ENCODE measurements around the gene YEATS4. TPM values are rescaled to one million over a fixed set of nuclear protein-coding genes. Genes with fewer than 3 reads are reported as not detected.
"Not testable (repeated sequence)": the region's sequence is repeated elsewhere in the genome, so short reads cannot be mapped to it uniquely, and the experiment has no call there.

Gene YEATS4
- 15.4 and 32.1 TPM in 2 replicates for total RNA-seq

DNA sequence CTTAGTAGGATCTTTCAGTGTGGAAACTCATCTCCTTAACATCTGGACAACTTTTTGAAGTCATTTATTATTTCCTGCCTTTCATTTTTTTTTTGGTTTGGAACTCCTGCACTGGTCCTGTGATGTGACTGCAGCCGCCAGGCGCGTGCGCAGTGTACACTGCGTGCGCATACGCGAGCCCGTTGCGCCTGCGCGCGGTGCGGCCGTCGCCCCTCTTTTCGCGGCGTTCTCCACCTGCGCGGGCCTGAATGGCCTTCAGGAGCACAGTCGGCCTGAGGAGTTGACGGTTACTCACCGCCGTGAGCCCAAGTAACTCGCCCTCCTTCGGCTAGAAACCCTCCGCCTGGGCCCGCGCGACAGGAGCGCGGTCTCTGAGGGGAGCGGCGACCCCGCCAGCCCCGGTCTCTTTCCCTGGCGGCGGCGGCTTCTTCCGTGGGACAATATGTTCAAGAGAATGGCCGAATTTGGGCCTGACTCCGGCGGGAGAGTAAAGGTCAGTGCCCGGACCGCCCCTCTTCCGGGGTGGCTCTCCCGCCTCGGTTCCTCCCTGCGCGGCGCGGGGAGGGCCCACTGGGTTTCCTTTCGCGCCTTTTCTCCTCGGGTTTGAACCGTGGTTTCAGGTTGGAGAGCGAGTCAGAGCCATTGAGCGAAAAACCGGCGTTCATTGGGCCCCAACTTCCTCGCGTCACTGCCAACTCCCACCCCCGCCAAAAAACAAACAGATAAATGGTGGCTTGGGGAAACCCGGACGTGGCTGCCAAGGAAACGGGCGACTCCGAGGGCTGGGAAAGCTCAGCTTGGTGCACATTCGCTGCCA lies at the start of gene YEATS4:
TSS of gene YEATS4 (plus strand) at position 213 of the 817 bp plus-strand sequence. CDS start at position 443, 230 bp downstream.
- Histone ChIP-seq H3K36me3 (ENCODE audit: control insufficient read depth, insufficient read depth, low read length) (no peaks in the 10 kb centered on the region), H3K4me3 (ENCODE audit: low read depth, low read length) (peak within 1 kb of the TSS; percentile 93), H3K27me3 (ENCODE audit: control insufficient read depth, insufficient read depth, low read length) (no peaks in the 10 kb centered on the region)
- no peak for FAIRE-seq
- peak; percentile 82 for DNase-seq (ENCODE audit: low read depth)
- TF ChIP-seq, protein P1, sequence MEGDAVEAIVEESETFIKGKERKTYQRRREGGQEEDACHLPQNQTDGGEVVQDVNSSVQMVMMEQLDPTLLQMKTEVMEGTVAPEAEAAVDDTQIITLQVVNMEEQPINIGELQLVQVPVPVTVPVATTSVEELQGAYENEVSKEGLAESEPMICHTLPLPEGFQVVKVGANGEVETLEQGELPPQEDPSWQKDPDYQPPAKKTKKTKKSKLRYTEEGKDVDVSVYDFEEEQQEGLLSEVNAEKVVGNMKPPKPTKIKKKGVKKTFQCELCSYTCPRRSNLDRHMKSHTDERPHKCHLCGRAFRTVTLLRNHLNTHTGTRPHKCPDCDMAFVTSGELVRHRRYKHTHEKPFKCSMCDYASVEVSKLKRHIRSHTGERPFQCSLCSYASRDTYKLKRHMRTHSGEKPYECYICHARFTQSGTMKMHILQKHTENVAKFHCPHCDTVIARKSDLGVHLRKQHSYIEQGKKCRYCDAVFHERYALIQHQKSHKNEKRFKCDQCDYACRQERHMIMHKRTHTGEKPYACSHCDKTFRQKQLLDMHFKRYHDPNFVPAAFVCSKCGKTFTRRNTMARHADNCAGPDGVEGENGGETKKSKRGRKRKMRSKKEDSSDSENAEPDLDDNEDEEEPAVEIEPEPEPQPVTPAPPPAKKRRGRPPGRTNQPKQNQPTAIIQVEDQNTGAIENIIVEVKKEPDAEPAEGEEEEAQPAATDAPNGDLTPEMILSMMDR (IDR thresholded peaks at IDR 0.05; ENCODE audit: insufficient read depth, low read length, severe bottlenecking) = no peak

DNA sequence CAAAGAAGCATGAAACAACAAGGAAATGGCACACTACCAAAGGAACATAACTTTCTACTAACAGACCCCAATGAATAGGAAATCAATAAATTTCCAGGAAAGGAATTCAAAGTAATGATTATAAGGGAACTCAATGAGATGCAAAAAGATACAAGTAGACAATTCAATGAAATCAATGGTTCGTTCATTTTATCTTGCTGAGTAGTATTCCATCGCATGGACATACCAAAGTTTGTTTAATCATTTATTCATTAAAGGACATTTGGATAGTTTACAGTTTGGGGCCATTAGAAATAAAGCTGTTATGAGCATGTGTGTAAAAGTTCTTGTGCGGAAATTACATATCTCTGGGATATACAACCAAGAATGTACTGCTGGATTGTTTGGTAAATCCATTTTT lies 46.3 kb upstream of the YEATS4 start:
- Histone ChIP-seq H3K27me3 (ENCODE audit: control insufficient read depth, insufficient read depth, low read length) (no peaks in the 10 kb centered on the region), H3K4me3 (ENCODE audit: low read depth, low read length) (no peak overlapping the region), H3K36me3 (ENCODE audit: control insufficient read depth, insufficient read depth, low read length) (no peaks in the 10 kb centered on the region)
- TF ChIP-seq, protein P1 (IDR thresholded peaks at IDR 0.05; ENCODE audit: insufficient read depth, low read length, severe bottlenecking) = no peak
- DNase-seq (ENCODE audit: low read depth) (no peak), FAIRE-seq (no peak)

DNA sequence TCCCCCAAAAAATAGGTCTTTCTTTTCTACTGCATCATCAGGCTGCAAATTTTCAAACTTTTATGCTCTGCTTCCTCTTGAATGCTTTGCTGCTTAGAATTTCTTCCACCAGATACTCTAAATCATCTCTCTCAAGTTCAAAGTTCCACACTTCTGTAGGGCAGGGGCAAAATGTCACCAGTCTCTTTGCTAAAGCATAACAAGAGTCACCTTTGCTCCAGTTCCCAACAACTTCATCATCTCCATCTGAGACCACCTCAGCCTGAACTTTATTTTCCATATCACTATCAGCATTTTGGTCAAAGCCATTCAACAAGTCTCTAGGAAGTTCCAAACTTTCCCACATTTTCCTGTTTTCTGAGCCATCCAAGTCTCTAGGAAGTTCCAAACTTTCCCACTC lies 42.8 kb upstream of the YEATS4 start:
- not testable (repeated sequence) for H3K36me3 ChIP-seq (ENCODE audit: control insufficient read depth, insufficient read depth, low read length); DNase-seq (ENCODE audit: low read depth); H3K27me3 ChIP-seq (ENCODE audit: control insufficient read depth, insufficient read depth, low read length); H3K4me3 ChIP-seq (ENCODE audit: low read depth, low read length); FAIRE-seq

DNA sequence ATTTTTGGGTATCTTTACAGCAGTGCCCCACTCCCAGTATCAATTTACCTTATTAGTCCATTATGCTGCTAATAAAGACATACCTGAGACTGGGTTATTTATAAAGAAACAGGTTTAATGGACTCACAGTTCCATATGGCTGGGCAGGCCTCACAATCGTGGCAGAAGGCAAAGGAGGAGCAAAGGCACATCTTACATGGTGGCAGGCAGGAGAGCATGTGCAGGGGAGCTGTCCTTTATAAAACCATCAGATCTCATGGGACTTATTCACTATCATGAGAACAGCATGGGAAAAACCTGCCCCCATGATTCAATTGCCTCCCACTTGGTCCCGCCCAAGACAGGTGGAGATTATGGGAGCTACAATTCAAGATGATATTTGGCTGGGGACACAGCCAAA lies 42.3 kb upstream of the YEATS4 start:
- not testable (repeated sequence) for H3K36me3 ChIP-seq (ENCODE audit: control insufficient read depth, insufficient read depth, low read length); H3K27me3 ChIP-seq (ENCODE audit: control insufficient read depth, insufficient read depth, low read length); FAIRE-seq; H3K4me3 ChIP-seq (ENCODE audit: low read depth, low read length); DNase-seq (ENCODE audit: low read depth)

DNA sequence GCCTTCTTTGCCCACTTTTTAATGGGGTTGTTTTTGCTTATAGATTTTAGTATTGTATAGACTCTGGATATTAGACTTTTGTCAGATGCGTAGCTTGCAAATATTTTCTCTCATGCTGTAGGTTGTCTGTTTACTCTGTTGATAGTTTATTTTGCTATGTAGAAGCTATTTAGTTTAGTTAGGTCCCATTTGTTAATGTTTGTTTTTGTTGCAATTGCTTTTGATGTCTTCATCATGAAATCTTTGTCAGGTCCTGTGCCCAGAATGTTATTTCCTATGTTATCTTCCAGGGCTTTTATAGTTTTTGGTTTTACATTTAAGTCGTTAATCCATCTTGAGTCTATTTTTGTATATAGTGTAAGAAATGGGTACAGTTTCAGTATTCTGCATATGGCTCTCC lies 41.3 kb upstream of the YEATS4 start:
- H3K36me3 ChIP-seq (ENCODE audit: control insufficient read depth, insufficient read depth, low read length) = no peaks in the 10 kb centered on the region
- H3K4me3 ChIP-seq (ENCODE audit: low read depth, low read length) = no peak overlapping the region
- FAIRE-seq (no peak), DNase-seq (ENCODE audit: low read depth) (no peak)
- no peaks in the 10 kb centered on the region for H3K27me3 ChIP-seq (ENCODE audit: control insufficient read depth, insufficient read depth, low read length)
- TF ChIP-seq, protein P1 (IDR thresholded peaks at IDR 0.05; ENCODE audit: insufficient read depth, low read length, severe bottlenecking) = no peak

DNA sequence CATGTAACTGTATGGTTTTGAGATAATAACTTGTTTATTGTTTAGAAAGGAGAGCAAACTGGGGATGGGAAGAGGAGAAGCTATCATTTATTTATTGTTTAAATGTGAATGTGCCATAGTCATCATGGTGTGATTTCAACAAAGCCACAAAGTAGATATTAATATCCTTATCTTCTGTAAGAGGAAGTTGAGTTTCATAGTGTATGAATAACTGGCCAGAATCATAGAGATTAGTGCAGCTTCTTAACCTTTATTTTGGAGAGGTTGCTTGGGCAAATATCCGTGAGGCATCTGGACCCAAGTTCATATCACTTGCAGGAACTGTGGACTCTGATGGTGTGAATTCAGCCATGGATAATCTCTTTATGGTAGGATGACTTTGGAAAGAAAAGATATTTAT lies 38.2 kb upstream of the YEATS4 start:
- no peaks in the 10 kb centered on the region for H3K27me3 ChIP-seq (ENCODE audit: control insufficient read depth, insufficient read depth, low read length)
- no peak overlapping the region for H3K4me3 ChIP-seq (ENCODE audit: low read depth, low read length)
- TF ChIP-seq, protein P1 (IDR thresholded peaks at IDR 0.05; ENCODE audit: insufficient read depth, low read length, severe bottlenecking) = no peak
- no peak for DNase-seq (ENCODE audit: low read depth)
- no peaks in the 10 kb centered on the region for H3K36me3 ChIP-seq (ENCODE audit: control insufficient read depth, insufficient read depth, low read length)
- no peak for FAIRE-seq
